Measurements from ENCODE around the gene ELK3.

ELK3 gene

DNA sequence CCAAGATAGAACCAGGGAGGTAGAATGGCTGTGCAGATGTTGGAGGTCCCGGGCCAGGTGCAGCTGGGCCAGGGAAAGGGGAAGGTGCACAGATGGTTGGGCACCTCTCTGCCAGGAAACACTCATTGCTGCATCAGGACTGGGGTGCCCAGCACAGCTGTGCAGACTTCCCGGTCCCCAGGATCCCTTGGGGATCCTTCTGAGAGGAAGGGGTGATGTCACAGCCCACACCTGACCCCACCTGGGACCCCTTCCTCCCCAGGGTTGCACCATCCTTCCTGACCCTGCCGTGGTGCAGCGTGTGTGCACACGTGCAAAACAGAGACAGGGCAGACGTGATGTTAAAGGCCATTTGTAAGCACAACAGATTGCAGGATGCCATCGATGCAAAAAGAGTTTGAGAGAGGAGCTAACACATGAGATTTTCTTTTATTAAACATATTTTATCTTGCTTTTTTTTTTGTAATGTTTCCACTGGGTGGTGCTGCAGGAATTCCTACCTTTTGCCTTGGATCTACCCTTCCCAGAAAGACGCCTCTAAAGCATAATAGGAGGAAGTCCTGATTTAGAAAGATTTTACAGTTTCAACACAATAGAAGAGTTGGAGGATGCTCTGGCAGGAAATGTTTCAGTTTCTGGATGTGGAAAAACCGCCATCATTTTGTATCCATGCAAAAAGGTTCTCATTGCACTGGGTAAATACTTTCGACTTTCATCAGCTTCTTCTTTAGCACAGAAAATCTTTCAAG, 14.8 kb downstream of the ELK3 start:
- TF ChIP-seq, protein P1, sequence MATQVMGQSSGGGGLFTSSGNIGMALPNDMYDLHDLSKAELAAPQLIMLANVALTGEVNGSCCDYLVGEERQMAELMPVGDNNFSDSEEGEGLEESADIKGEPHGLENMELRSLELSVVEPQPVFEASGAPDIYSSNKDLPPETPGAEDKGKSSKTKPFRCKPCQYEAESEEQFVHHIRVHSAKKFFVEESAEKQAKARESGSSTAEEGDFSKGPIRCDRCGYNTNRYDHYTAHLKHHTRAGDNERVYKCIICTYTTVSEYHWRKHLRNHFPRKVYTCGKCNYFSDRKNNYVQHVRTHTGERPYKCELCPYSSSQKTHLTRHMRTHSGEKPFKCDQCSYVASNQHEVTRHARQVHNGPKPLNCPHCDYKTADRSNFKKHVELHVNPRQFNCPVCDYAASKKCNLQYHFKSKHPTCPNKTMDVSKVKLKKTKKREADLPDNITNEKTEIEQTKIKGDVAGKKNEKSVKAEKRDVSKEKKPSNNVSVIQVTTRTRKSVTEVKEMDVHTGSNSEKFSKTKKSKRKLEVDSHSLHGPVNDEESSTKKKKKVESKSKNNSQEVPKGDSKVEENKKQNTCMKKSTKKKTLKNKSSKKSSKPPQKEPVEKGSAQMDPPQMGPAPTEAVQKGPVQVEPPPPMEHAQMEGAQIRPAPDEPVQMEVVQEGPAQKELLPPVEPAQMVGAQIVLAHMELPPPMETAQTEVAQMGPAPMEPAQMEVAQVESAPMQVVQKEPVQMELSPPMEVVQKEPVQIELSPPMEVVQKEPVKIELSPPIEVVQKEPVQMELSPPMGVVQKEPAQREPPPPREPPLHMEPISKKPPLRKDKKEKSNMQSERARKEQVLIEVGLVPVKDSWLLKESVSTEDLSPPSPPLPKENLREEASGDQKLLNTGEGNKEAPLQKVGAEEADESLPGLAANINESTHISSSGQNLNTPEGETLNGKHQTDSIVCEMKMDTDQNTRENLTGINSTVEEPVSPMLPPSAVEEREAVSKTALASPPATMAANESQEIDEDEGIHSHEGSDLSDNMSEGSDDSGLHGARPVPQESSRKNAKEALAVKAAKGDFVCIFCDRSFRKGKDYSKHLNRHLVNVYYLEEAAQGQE (IDR thresholded peaks at IDR 0.05; ENCODE audit: low read depth): no peak
- TF ChIP-seq NFIC (IDR thresholded peaks at IDR 0.05) (no peak), RAD21 (IDR thresholded peaks at IDR 0.05; ENCODE audit: low read depth) (no peak), ZBTB7A (IDR thresholded peaks at IDR 0.05; ENCODE audit: low read depth) (no peak), EP300 (IDR thresholded peaks at IDR 0.05; ENCODE audit: borderline replicate concordance) (no peak), CREB1 (IDR thresholded peaks at IDR 0.05; ENCODE audit: low read depth) (no peak)
- TF ChIP-seq, protein P2, sequence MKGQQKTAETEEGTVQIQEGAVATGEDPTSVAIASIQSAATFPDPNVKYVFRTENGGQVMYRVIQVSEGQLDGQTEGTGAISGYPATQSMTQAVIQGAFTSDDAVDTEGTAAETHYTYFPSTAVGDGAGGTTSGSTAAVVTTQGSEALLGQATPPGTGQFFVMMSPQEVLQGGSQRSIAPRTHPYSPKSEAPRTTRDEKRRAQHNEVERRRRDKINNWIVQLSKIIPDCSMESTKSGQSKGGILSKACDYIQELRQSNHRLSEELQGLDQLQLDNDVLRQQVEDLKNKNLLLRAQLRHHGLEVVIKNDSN (IDR thresholded peaks at IDR 0.05): no peak

DNA sequence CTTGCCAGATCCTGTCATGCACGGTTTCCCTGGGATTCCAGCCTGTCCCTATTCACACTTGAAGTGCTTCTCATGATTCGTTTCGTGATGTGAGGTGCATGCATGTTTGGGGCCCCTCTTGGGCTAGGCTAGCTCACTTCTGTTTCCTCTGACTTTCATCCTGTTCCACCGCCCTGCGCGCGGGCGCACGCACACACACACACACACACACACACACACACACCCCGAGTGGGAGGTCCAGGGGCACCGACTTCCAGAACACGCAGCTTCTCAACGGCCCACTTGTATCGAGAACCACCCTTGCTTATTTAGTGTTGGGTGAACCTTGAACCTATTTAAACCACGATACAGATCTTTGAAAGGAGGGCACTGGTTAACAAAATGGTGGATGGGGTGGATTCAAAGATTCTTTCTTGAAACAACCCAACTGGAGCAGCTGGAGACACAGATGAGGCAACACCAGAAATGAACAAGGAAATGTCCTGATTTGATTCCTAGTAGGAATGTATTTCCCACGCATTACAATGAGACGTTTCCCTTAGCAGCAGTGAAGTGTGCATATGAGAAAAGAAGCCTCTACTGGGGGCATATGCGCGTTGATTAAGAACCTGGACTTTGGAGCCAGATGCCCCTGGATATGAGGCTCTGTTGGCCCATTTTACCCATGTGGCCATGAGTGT, 16.3 kb downstream of the ELK3 start:
- TF ChIP-seq EGR1 (IDR thresholded peaks at IDR 0.05) (no peak), RAD21 (IDR thresholded peaks at IDR 0.05; ENCODE audit: low read depth) (no peak), TCF12 (IDR thresholded peaks at IDR 0.05; ENCODE audit: low read depth) (no peak), CREB1 (IDR thresholded peaks at IDR 0.05; ENCODE audit: low read depth) (no peak), EP300 (IDR thresholded peaks at IDR 0.05; ENCODE audit: borderline replicate concordance) (no peak)
- TF ChIP-seq, protein P3, sequence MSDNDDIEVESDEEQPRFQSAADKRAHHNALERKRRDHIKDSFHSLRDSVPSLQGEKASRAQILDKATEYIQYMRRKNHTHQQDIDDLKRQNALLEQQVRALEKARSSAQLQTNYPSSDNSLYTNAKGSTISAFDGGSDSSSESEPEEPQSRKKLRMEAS (IDR thresholded peaks at IDR 0.05): no peak

DNA sequence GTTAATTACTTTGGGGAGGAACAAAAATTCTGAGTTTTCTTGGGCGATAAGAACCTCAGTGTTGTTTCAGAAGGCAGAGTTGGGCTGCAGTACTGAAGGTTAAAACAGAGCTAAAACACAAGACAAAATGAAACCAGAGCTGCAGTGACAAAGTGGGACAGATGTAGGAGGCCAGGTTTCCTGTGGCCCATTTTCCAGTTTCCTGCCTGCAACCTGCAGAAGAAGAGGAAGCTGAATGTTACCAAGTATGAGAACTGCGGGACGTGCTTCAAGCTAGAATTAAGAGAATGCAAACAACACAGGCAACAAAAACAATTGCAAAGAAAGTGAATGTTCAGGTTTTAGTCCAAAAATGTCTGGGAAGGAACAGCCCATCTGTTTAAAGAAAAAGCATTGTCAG, 17.8 kb downstream of the ELK3 start:
- TF ChIP-seq ZBTB7A (IDR thresholded peaks at IDR 0.05; ENCODE audit: low read depth): no peak
- TF ChIP-seq TAF1 (IDR thresholded peaks at IDR 0.05; ENCODE audit: low read depth): no peak
- no peak for TF ChIP-seq CREB1 (IDR thresholded peaks at IDR 0.05; ENCODE audit: low read depth)
- TF ChIP-seq EGR1 (IDR thresholded peaks at IDR 0.05): no peak
- no peak for TF ChIP-seq CEBPB (IDR thresholded peaks at IDR 0.05)
- TF ChIP-seq YY1 (IDR thresholded peaks at IDR 0.05; ENCODE audit: low read depth): no peak
- TF ChIP-seq, protein P2 (IDR thresholded peaks at IDR 0.05): no peak
- TF ChIP-seq FOXM1 (IDR thresholded peaks at IDR 0.05; ENCODE audit: borderline replicate concordance, low read depth): no peak
- TF ChIP-seq, protein P1 (IDR thresholded peaks at IDR 0.05; ENCODE audit: low read depth): no peak
- TF ChIP-seq NFIC (IDR thresholded peaks at IDR 0.05): no peak
- TF ChIP-seq RAD21 (IDR thresholded peaks at IDR 0.05; ENCODE audit: low read depth): no peak
- no peak for TF ChIP-seq TEAD4 (IDR thresholded peaks at IDR 0.05)
- TF ChIP-seq EP300 (IDR thresholded peaks at IDR 0.05; ENCODE audit: borderline replicate concordance): no peak
- TF ChIP-seq TCF12 (IDR thresholded peaks at IDR 0.05; ENCODE audit: low read depth): no peak

DNA sequence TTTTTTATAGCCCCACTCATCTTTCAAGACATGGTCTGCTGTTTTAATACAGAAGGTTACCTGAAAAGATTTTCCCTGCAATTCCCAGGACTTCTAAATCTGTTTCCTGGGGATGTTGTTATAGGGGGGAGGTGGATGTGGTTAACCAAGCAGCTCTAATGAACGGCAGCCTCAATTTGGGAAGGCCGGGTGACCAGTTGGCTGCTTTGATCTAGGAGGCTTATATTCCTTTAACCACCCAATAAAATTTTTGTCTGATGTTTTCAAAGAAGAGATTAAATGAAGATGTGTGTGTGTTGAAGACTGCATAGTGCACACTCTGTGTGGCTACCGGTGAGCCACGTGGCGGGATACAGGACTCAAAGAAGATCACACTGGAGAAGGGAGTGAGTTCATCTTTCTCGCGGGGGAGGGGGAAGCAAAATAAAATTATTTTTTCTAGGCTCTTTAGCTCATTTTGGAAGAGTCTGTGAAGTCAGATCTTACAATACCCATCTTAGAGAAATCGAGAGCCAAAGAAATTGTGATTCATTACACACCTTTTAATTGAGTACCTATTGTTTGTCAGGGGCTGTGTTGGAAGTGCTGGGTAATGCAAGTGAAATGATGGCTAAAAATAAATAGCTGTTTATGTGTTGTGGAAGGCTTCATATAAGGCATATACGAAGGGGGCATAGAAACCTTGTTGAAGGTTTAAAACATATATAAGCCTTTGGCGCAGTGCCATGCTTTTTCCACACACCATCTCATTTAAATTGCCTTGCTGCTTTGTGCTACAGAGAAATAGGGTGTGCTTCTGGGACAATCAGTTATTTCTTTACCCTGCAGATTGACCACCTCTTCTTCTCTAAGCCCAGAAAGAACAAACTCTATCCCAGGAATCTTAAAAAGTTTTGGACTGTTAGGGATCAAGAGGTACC, 18.5 kb downstream of the ELK3 start:
- TF ChIP-seq TCF12 (IDR thresholded peaks at IDR 0.05; ENCODE audit: low read depth) (no peak), YY1 (IDR thresholded peaks at IDR 0.05; ENCODE audit: low read depth) (no peak), EP300 (IDR thresholded peaks at IDR 0.05; ENCODE audit: borderline replicate concordance) (no peak), TAF1 (IDR thresholded peaks at IDR 0.05; ENCODE audit: low read depth) (no peak), ZBTB7A (IDR thresholded peaks at IDR 0.05; ENCODE audit: low read depth) (no peak)

DNA sequence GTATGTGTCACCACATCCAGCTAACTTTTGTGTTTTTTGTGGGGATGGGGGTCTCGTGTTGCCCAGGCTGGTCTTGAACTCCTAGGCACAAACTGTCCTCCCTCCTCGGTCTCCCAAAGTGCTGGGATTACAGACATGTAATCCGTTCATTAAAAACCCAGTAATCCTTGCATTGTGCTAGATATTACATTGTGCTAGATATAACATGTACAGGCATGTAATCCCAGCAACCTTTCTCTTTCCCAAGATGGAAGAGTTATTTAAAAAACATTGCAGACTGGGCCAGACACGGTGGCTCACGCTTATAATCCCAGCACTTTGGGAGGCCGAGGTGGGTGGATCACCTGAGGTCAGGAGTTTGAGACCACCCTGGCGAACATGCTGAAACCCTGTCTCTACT, 19.7 kb downstream of the ELK3 start:
- no peak for TF ChIP-seq CREB1 (IDR thresholded peaks at IDR 0.05; ENCODE audit: low read depth)
- no peak for TF ChIP-seq EP300 (IDR thresholded peaks at IDR 0.05; ENCODE audit: borderline replicate concordance)

DNA sequence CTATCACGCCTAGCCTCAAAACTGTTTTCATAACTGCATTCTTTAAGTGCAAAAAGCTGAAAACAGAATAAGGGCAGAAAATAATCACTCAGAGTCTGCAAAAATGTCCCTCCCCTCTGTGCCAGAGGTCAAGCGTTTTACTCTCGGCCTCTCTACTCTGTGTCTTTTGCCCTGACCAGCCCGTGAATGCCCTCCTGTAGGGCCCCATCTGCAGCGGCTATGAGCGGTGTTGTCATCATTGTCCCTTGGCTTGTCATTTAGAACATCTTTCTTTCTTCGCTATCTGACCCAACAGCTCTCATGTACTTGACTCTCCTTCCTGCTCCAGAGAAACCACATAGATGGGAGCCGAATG, 21.7 kb downstream of the ELK3 start:
- TF ChIP-seq CREB1 (IDR thresholded peaks at IDR 0.05; ENCODE audit: low read depth) (no peak), NFIC (IDR thresholded peaks at IDR 0.05) (no peak)
- TF ChIP-seq, protein P2 (IDR thresholded peaks at IDR 0.05): no peak

Data from Ishikawa (cell line).